GM19328 (cell line): ENCODE measurements around the gene ALAS1.

Source experiments
- ATAC-seq: cut with Tn5 transposase; IDR thresholded peaks from one replicate; pipeline ENCODE4 v1.9.1; 2021; ENCODE audit warnings: mild to moderate bottlenecking, moderate library complexity; ENCODE audit not compliant: unreplicated experiment

ALAS1 gene

DNA sequence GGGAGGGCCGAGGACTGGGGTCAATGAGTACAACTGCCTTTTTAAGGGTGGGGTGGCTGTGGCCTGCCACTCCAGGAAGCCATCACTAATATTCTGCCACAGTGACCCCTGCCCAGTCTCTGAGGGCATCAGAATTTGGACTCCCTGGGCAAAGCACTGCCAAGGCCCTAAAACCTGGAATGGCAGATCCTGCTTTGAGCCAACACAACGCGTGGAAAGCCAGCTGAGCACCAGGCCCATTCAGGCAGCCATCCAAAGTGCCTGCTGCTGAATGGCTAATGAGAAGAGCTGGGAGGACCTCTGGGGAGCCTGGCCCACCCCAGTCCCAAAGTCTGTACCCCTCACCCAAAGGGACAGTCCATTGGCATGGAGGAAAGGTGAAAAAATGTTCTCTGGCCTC lies 36.0 kb downstream of the ALAS1 start:
- no peak for ATAC-seq

- ATAC-seq: no peak
These were observed 36.8 kb downstream of the ALAS1 start for GRCh38 chr3:52234516-52235447.

- no peak for ATAC-seq
These were observed 38.5 kb downstream of the ALAS1 start for GRCh38 chr3:52236424-52236886.

- ATAC-seq: no peak
These were observed 39.2 kb downstream of the ALAS1 start for GRCh38 chr3:52237006-52237656.

DNA sequence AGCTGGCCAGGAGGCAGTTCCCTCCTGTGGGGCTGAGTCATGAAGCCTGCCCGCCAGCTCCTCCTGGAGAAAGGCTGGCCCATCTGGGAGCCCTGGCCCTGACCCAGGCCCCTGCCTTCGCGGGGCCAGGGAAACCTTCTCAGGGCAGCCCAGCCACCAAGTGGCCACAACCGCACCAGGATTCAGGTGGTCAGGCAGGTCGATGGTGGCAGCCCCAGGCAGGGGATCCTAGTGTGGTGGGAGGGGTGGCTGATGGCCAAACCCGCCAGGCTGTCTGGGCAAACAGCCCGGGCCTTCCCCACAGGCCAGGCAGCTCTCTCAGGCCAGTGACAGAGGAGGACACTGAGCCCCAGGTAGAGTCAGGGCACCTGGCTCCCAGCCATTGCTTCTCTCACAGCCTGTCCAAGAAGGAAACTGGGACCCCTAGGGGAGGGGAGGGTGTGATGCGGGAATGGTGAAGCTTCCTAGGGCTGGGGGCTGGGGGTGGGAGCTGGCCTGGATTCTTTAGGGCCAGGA lies 39.8 kb downstream of the ALAS1 start:
- ATAC-seq: no peak

GRCh38 chr3:52238193-52238760 lies 40.3 kb downstream of the ALAS1 start:
- ATAC-seq: no peak

DNA sequence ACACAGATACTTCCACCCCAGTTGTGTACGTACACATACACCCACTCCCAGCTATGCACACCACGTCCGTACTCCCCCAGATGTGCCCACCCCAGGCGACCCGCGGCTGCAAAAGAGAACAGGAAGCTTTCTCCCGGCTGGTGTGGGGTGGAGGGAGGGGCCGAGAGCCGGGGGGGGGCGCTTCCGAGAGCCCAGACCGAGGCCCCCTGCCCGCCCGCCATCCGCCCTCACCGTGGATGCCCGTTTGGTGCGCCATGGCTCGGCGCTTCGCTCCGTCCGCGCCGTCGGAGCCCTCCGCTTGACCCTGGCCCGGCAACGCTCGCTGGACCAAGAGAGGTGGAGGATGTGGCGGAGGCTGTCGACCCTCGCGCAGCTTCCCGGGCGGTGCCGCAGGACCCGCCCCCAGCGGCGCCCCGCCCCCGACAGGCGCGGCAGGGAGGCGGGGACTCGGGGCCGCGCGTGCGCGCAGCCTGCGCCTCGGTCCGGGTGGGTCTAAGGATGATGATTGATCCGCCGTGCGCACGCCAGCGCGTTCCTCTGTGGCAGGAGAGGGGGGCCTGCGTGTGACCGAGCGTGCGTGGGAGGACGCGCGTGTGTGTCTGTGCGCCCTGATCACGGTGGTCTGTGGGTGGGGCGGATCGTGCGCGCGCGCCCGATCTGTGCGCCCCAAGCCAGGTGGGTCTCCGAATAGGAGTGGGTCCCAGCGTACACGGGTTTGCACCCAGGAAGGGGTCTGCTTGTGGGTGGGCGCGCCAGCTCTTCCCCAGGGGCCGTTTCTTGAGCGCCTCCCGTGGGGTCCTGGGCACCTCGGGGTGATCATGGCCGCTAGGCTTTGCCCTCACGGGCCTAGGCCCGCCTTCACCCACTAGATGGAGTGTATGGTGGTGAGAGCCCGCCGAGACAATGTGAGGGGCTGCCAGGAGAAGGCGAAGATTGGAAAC lies 41.1 kb downstream of the ALAS1 start, which contains the start of gene TWF2:
Gene TWF2 (minus strand): TSS at position 398 of the 941 bp plus-strand sequence. CDS start 142 bp downstream, at position 256.
- peak; percentile 86 for ATAC-seq

- no peak for ATAC-seq
These were observed 42.3 kb downstream of the ALAS1 start for GRCh38 chr3:52240059-52240885.

DNA sequence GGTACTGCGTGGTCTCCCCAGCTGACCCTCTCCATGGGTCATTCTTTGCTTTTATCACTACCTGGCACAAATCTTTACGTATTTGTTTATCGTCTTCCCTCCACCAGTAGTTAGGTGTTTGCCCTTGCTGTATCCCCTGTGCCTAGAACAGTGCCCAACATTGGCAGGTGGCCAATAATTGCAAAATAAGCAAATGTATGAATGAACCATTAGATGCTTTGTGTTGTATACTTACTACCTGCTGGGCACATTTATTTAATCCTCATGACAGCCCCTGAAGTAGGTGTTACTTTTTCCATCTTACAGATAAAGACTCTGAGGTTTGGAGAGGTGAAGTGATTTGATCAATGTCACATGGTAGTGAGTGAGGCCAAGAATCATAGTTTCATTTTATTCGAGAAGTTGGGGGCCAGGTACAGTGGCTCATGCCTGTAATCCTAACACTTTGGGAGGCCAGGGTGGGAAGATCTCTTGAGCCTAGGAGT lies 43.0 kb downstream of the ALAS1 start:
- ATAC-seq: no peak

DNA sequence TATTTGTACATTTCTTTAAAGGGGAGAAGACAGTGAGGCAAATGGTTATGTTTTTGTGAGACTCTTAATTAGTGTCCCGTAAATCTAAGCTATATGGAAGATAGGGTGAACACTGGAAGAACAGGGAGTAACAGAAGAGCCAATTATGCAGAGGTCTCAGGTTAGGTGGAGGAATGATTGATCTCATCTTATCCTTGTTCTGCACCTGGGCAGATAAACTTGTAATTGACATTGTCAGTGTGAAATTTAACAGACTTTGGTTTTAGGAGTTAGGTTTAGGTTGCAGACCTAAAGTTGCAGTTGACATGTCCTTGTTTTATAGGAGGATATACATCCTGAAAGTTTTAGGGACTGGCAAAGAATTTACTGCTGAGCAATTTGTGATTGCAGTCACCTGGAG lies 44.1 kb downstream of the ALAS1 start:
- no peak for ATAC-seq

DNA sequence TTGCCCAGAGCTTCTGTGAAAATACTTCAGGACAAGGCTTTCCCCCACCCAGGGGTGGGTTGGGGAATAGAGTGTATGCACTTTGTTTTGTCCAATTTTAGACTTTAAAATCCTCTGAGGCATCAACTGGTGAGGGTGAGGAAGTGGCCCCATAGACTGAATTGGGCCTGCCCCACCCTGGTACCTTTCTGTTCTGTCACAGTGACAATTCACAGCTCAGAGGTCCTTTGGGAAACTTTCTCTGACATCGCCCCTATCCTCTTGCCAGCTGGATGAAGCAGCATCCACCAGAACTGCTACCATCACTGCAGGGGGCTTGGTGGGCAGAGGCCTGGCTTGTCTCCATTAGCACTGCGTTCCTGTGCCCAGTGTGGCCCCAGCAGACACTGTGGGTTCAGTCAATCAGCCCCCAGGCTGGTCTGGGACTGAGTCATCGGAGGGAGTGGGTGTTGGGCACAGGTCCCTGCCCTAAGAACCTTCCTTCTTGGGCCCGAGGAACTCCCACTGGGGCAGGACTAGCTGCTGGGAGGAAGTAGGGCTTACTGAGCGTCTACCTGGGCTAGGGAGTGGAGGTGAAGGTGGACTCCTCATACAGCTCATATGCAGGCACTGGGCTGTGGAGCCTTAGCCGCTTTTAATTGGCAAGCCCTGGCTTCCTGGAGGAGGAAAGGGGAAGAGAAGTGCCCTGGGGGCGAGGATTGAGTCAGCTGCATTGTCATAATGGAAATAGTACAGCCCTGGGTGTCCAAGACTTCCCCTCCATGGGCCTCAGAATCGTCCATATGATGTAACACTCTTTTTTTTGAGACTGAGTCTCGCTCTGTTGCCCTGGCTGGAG lies 46.0 kb downstream of the ALAS1 start:
- no peak for ATAC-seq

- no peak for ATAC-seq
These were observed 47.6 kb downstream of the ALAS1 start, which contains the start of gene PPM1M for GRCh38 chr3:52245322-52246263. TSS of gene PPM1M (plus strand) at chr3:52245759. CDS start at chr3:52245825, 66 bp downstream.

- no peak for ATAC-seq
These were observed 48.3 kb downstream of the ALAS1 start for GRCh38 chr3:52246264-52246620.

- no peak for ATAC-seq
These were observed 48.9 kb downstream of the ALAS1 start for GRCh38 chr3:52246728-52247408.

GRCh38 chr3:52247409-52248164 lies 49.6 kb downstream of the ALAS1 start:
- no peak for ATAC-seq

DNA sequence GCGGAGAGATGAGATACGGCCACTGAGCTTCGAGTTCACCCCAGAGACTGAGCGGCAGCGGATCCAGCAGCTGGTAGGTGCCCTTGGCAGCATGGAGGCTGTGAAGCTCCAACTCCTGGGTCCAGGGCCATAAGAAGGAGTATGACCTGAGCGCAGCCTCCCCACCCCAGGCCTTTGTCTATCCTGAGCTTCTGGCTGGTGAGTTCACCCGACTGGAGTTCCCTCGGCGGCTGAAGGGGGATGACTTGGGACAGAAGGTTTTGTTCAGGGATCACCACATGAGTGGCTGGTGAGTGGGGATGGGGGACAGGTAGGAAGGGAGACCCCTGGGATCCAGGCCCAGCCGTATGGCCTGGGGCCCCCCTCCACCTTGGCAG lies 50.2 kb downstream of the ALAS1 start:
- ATAC-seq: no peak
